ENCODE data around the gene GSE1.
A peak's percentile ranks its signal among the peaks of the same experiment; 100 is the strongest.
"Not testable (repeated sequence)": the region's sequence is repeated elsewhere in the genome, so short reads cannot be mapped to it uniquely, and the experiment has no call there.

Gene GSE1

DNA sequence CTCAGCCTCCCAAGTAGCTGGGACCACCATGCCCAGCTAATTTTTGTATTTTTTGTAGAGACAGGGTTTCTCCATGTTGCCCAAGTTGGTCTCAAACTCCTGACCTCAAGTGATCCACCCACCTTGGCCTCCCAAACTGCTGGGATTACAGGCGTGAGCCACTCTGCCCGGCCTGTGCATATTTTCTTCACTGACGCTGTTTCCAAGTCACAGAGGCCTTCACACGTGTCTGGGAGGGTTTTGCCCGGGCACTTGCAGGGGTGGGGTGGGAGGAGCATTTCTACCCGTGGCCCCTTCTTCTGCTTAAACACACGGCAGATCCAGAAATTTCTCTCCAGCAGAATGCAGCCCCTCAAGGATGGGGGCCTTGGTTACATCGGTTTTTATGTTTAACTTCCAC is 20.8 kb upstream of the GSE1 start:
- not testable (repeated sequence) for DNase-seq

DNA sequence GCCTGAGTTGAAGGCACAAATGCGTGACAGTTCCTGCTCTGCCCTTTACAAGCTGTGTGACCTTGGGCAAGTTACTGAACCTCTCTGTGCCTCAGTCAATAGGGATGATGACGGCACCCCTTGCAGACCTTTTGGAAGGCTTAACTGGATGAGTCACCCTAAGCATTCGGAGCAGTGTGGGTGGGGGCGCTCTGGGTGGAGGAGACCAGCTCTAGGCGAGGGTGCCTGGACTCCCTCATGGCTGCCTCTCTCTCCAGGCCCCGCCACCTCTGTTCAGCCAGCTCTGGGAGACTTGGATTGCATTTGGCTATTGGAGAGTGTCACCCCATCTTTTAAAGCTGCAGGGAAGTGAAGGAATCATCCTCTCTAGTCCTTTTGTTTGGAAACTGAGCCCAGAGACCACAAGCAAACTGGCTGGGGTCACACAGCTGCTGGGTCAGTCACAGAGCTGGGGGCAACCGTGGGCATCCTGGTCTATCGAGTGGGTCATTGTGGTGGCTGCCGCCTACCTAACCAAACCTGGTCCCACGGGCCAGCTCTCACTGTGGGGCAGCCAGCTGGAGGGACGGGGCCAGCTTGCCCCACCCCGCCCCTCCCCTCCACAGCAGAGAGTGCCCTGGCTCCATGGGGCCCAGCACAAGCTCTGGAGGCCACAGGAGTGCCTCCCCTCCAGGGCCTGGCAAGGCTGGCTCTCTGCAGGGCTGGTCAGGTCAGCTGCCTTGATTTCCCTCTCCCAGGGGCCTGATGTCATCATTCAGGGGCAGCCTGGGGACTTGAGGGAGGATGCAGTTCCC is 20.2 kb upstream of the GSE1 start:
- DNase-seq, result no peak

GRCh38 chr16:85593494-85594221 is 19.5 kb upstream of the GSE1 start:
- DNase-seq, result no peak

- DNase-seq, result no peak
Observed at GRCh38 chr16:85594273-85594977, 18.7 kb upstream of the GSE1 start.

DNA sequence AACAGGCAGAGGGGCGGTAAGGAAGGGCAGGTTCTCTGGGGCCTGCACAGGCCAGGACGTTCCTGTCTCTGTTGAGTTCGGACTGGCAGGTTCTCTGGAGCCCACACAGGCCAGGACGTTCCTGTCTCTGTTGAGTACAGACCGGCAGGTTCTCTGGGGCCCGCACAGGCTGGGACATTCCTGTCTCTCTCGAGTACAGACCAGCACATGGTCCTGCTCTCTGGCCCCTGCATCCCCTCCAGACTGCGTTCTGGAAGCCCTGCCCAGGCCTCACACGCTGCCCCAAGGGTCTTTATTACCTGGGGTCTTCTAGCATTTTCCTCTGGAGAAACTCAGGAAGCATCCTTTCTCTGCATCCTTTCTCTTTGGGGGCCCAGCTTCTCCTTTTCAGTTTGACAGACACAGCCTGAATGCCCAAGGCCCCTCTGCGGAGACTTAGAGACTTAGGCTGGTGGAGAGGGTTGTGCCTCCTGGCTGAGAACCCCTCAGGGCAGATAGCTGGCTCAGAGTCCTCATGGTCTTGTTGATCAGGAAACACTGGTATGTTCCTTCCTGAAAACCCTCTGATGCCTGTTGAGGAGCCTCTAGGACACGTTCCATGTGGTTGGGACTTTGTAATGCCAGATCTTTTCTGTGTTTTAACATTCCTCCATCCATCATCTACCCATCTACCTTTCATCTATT is 18.0 kb upstream of the GSE1 start:
- DNase-seq, result no peak

- no peak for DNase-seq
Observed at GRCh38 chr16:85595812-85596502, 17.2 kb upstream of the GSE1 start.

GRCh38 chr16:85598141-85598540 is 15.0 kb upstream of the GSE1 start:
- DNase-seq, result no peak

GRCh38 chr16:85600078-85600477 is 13.0 kb upstream of the GSE1 start:
- DNase-seq, result no peak

GRCh38 chr16:85600530-85601271 is 12.4 kb upstream of the GSE1 start:
- no peak for DNase-seq

DNA sequence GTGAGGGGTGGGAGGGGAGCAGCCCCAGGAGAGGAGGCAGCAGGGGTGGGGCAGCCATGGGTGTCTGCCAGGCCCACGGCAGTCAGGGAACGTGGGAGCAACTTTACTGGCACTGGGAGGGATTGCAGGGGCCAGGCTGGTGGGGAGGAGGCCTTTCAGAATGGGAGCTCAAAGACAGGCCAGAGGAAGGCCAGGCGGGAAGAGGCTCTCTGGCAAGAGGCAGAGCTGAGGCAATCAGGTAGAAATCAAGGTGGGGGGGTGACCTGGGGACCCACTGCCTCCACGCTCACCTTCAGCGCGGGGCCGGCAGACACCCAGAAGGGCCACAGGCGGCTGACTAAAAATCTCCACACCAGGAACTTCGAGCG is 11.9 kb upstream of the GSE1 start:
- no peak for DNase-seq

DNA sequence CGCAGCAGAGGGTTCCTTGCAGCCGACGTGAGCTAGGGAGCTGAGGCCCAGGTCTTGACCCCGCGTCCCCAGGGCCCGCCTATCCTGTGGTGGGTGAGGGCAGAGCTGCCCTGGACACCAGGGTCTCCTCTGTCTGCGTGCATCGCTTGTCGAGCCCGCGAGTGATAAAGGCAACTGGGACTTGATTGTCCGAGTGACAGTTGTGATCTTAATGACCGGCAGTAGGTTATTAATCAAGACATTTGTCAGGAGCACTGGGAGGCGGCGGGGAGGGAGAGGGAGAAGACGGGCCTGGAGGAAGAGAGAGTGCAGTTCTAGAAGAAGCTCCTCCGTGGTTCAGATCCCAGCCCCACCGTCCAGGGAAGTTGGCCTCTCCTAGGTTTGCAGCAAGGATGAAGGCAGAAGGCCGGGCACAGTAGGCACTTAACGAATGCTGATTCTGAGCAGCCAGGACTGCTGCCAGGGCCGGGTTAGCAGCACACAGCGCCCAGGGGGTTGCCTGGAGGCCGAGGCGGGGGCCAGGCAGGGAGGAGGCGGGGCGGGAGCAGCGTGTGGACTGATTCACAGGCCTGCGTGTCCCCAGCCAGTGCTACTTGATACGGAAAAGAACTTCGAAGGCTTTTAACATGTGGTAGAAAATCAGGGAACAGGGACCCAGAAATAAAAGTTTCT is 11.3 kb upstream of the GSE1 start:
- no peak for DNase-seq

- DNase-seq, result no peak
Observed at GRCh38 chr16:85602402-85603202, 10.5 kb upstream of the GSE1 start.

GRCh38 chr16:85603203-85603755 is 9.8 kb upstream of the GSE1 start:
- DNase-seq, result no peak

GRCh38 chr16:85604145-85604705 is 8.9 kb upstream of the GSE1 start:
- DNase-seq, result no peak

DNA sequence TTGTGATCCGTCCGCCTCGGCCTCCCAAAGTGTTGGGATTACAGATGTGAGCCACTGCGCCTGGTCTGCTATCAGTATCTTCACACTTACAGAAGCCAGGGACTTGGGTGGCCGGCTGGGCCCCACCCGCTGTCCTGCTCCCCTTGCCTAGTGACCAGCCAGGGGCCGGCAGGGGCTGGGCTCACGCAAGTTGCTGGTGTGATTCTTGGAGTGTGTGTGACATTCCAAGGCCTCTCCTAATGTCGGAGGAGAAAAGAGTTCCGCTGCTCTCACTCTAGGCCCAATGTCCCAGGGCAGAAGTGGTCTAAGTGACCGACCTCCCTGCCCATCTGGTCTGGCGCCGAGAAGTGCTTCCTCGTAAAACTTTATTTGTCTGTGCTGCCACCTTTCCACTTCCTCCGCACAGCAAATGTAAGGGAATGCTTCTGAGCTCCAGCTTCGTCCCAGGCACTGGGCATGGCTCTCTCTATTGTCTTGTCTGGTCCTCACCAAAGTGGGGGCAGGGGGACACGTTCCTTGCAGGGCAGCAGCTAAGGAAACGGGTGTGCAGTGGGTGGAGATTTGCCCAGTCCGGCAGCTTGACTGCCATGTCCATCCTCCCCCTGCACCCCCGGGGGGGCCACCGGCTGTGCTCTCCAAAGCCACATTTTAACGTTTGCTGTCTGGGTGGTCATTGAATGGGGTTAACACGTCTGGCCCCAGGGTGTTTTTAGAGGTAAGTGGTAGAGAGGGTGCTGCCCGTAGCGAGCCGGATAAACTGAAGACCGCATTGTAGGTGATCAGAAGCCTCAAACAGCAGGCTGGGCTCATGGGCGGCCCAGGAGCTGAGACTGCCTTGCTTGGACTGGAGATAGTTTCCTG is 7.8 kb upstream of the GSE1 start:
- DNase-seq, result no peak

DNA sequence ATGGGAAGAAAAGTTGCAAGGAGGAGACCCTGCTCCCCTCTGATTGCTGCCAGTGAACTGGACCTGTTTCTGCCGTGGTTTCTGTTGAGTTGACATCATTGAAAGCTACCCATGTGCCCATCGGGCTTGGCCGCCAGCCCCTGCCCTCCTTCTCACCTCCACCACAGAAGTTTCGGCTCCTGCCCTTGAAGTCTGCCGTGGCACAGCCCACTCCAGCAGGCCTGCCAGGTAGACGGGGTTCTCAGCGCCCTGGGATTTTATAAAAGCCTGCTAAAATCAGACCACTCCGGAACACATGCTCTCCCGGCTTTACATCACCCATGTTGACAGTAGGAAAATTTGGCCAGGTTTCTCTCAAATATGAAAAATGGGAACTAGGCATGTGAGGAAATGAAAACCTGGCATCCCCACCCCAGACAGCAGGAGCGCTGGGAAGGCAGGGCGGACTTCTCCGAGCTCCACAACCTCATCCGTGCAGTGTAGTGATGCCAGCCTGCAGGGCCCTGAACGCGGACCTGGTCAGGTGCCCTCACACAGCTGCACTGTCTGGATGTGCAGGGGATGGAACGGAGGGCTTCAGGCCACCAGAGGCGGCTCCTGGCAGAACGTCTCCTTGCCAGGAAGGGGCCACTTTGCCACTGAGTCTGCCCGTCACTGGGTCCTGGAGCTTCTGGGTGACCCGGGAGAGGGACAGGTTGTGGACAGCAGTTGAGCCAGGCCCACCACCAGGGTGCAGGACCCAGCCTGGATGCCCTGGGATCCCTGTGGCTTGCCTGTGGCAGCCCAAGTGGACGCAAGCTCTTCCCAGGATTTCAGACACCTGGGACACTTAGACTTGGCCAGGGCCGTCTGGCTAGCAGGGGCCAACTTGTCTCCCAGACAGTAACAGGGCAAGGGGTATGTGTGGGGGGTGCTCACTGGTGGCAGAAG is 6.9 kb upstream of the GSE1 start:
- no peak for DNase-seq

DNA sequence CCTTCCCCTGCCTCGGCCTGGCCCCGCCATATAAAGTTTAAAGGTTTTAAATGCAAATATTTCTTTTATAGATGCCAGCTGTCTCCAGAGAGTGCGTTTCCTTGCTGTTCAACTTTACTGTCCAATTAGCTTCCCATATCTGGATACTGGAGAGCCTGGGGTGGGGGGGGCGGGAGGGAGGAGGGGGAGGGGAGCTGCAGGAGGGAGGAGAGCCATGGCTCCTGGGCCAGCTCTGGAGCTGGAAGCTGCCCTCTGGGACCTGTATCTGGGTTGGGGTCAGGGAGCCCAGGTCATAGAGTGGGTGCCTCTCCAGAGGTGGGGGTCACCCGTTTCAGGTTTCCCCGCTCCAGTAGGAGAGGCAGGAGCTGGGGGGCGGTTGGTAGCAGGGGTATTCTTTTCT is 6.2 kb upstream of the GSE1 start:
- DNase-seq, result no peak

GRCh38 chr16:85607321-85607765 is 5.8 kb upstream of the GSE1 start:
- peak; percentile 22 for DNase-seq
